Measurements from ENCODE around the gene ELL. TPM values are rescaled to one million over a fixed set of nuclear protein-coding genes. Genes with fewer than 3 reads are reported as not detected.
A peak's percentile ranks its signal among the peaks of the same experiment; 100 is the strongest.

The ELL gene
- total RNA-seq, 1 donor from 2014 or later: 25.3 TPM

DNA sequence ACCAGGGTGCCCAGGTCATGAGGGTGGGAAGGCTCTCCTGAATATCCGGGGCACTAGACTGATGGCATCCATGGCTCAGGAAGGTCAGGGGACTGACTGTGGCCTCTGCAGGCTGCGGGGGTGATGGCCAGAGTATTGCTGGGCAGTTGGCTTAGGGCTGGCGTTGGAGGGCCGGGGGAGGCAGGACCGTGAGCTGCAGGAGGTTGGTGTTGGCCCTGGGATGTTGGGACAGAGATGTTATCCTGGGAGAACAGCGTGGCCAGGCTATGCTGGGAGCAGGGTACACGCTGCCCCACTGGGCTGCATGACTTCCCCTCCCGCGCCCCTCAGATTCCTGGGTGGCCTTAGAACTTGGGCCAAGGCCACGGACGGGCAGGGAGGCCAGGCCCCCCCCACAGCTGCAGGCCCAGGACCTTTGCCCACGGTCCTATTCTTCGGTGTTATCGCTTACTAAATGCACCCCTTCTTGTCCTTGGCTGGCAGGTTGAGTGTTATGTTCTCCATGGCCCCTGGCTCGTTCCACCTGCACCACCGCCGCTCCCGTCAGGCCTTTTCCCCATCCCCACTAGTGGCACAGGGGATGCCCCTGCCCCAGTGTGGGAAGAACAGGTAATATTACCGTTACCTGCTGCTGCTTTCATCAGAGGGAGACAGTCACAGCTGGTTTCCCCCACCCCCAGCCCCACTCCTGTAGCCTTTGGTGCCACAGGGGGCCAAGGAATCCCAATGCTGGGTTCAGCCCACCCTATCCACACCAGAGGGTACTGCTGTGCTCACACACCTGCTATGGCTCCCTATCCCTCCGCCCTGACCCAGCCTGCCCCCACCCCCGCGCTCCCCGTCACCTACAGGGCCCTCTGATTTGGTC lies 80.7 kb downstream of the ELL start:
- peaks cover 33% of the 10 kb centered on the region for H3K4me1 ChIP-seq
- H3K27me3 ChIP-seq: no peaks in the 10 kb centered on the region
- intact Hi-C loops (cut with DNase I): loop anchor here (10.0 kb wide), 1 partner anchor 234 kb away; no protein-coding TSS in a partner anchor
- peaks cover 0 to 23% of the 10 kb centered on the region in 2 donors for H3K36me3 ChIP-seq
- TF ChIP-seq POLR2A (IDR thresholded peaks at IDR 0.05): no peak
- peak in 1 of 2 donors; percentile 23 for TF ChIP-seq POLR2AphosphoS5 (IDR thresholded peaks at IDR 0.05; ENCODE audit: insufficient read depth in 1 of 2, low read depth in 1 of 2)
- H3K4me3 ChIP-seq: no peak overlapping the region
- H3K9me3 ChIP-seq: no peaks in the 10 kb centered on the region
- H3K27ac ChIP-seq: no peak overlapping the region
- no peak for DNase-seq (ENCODE audit: extremely low spot score in 2 of 2)

GRCh38 chr19:18440415-18440877 lies 81.4 kb downstream of the ELL start:
- Histone ChIP-seq H3K27me3 (no peaks in the 10 kb centered on the region), H3K4me1 (peaks cover 36% of the 10 kb centered on the region), H3K27ac (no peak overlapping the region), H3K36me3 (peaks cover 0 to 15% of the 10 kb centered on the region in 2 donors), H3K9me3 (no peaks in the 10 kb centered on the region), H3K4me3 (no peak overlapping the region)
- TF ChIP-seq POLR2AphosphoS5 (IDR thresholded peaks at IDR 0.05; ENCODE audit: insufficient read depth in 1 of 2, low read depth in 1 of 2) (no peak), CTCF (IDR thresholded peaks at IDR 0.05) (no peak), POLR2A (IDR thresholded peaks at IDR 0.05) (no peak)
- intact Hi-C loops (cut with DNase I): loop anchor here (10.0 kb wide), 1 partner anchor 234 kb away; no protein-coding TSS in a partner anchor
- no peak for DNase-seq (ENCODE audit: extremely low spot score in 2 of 2)

- H3K27ac ChIP-seq: peak overlapping the region; percentile 78
- TF ChIP-seq POLR2A (IDR thresholded peaks at IDR 0.05) (no peak), POLR2AphosphoS5 (IDR thresholded peaks at IDR 0.05; ENCODE audit: insufficient read depth in 1 of 2, low read depth in 1 of 2) (no peak), CTCF (IDR thresholded peaks at IDR 0.05) (no peak)
- no peaks in the 10 kb centered on the region for H3K27me3 ChIP-seq
- intact Hi-C loops (cut with DNase I): loop anchor here (10.0 kb wide), 1 partner anchor 235 kb away; no protein-coding TSS in a partner anchor
- H3K9me3 ChIP-seq: no peaks in the 10 kb centered on the region
- H3K4me3 ChIP-seq: no peak overlapping the region
- no peak for DNase-seq (ENCODE audit: extremely low spot score in 2 of 2)
- peaks cover 0 to 14% of the 10 kb centered on the region in 2 donors for H3K36me3 ChIP-seq
- peaks cover 37% of the 10 kb centered on the region for H3K4me1 ChIP-seq
Observed at GRCh38 chr19:18439910-18440237, 82.0 kb downstream of the ELL start.

DNA sequence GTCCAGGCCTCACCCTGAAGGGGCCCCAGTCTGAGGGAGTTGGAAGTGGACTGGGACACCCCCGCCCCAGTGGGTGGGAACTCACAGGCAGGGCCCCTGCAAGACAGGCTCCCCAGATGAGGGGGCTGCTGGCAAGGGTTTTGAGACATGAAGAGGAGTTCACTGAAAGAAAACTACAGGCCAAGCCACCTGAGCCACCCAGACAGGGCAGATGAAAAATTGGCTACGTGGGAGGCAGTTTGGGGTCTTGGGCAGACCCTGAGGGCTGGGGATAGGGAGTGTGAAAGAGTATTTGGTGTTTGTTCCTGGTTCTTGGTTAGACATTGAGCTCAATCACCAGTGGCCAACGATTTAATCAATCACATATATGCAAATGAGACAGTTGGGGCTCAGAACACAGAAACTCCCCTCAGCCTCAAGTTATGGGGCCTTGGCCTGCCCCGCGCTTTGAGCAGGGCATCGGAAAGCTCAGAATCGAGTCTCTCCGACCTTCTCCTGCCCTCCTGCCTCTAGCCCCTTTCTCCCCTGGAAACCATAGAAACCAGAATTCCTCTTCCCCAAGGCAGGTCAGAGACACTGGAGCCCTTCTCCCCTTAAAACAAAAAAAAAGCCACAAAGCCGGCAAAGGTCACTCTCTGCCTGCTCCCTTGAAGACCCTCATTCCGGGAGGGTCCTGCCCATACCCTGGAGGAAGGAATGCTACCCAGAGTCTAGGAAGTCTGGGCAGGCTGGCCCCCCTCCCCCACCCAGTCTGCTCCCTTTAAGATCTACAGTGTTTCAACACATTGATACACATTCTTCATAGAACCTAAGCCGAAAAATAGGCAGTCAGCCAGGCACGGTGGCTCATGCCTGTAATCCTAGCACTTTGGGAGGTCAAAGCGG lies 82.6 kb downstream of the ELL start:
- H3K4me3 ChIP-seq: no peak overlapping the region
- TF ChIP-seq POLR2A (IDR thresholded peaks at IDR 0.05): no peak
- TF ChIP-seq POLR2AphosphoS5 (IDR thresholded peaks at IDR 0.05; ENCODE audit: insufficient read depth in 1 of 2, low read depth in 1 of 2): no peak
- no peak for TF ChIP-seq CTCF (IDR thresholded peaks at IDR 0.05)
- no peaks in the 10 kb centered on the region for H3K27me3 ChIP-seq
- peaks cover 43% of the 10 kb centered on the region for H3K4me1 ChIP-seq
- no peak for DNase-seq (ENCODE audit: extremely low spot score in 2 of 2)
- no peaks in the 10 kb centered on the region for H3K9me3 ChIP-seq
- H3K36me3 ChIP-seq: peaks cover 0 to 8% of the 10 kb centered on the region in 2 donors
- H3K27ac ChIP-seq: peak overlapping the region; percentile 78
- intact Hi-C loops (cut with DNase I): no loop called here

- H3K36me3 ChIP-seq: no peaks in the 10 kb centered on the region
- H3K27me3 ChIP-seq: no peaks in the 10 kb centered on the region
- intact Hi-C loops (cut with DNase I): no loop called here
- H3K9me3 ChIP-seq: no peaks in the 10 kb centered on the region
- TF ChIP-seq POLR2A (IDR thresholded peaks at IDR 0.05) (no peak), POLR2AphosphoS5 (IDR thresholded peaks at IDR 0.05; ENCODE audit: insufficient read depth in 1 of 2, low read depth in 1 of 2) (peak in 1 of 2 donors; percentile 47)
- H3K4me3 ChIP-seq: peak overlapping the region; percentile 66
- peaks cover 49% of the 10 kb centered on the region for H3K4me1 ChIP-seq
- DNase-seq (ENCODE audit: extremely low spot score in 2 of 2): no peak
- H3K27ac ChIP-seq: peak overlapping the region; percentile 78
Observed at GRCh38 chr19:18438331-18439024, 83.4 kb downstream of the ELL start.
